C4-2B (cell line): ENCODE measurements around the gene STX1A.

ENCODE experiments used
- ZFX ChIP-seq: fragments of 450-650 bp; IDR thresholded peaks from 2 replicates; pipeline ENCODE4 v1.6.1; 2017
- TF ChIP-seq, protein P1 (sequence below): fragments of 450-650 bp; conservative IDR thresholded peaks from 2 replicates; pipeline ENCODE4 v1.5.1; 2017; ENCODE audit warnings: mild to moderate bottlenecking

DNA sequence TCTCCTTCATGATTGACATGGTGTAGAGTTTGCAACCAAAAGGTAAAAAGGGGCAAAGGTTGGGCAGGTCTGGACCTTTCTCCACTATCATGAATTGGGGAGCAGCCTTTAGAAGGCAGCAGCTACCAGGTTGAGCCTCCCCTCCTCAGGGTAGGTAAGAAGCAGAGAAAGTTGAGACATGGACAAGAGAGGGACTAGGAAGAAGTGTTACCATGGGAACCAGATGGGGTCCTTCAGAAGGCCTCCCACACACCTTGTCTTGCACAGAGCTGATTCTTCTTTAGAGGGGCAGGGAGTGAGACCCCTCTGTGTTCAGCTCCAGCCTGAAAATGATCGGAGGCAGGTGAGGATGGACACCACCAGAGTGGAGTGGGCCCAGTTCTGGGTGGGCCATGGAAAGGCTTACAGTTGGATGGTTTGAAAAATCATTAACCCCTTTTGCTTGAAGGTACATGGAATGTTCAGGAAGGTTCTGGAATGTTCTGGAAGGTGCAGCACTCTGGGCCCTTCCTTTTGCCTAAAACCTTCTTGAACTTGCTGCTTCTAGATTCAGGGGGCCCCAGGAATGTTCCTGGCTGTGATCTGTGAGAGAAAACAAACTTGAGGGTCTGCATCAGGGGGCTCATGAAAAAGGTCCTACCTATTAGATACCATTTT lies 44.9 kb downstream of the STX1A start:
- no peak for TF ChIP-seq ZFX
- TF ChIP-seq, protein P1, sequence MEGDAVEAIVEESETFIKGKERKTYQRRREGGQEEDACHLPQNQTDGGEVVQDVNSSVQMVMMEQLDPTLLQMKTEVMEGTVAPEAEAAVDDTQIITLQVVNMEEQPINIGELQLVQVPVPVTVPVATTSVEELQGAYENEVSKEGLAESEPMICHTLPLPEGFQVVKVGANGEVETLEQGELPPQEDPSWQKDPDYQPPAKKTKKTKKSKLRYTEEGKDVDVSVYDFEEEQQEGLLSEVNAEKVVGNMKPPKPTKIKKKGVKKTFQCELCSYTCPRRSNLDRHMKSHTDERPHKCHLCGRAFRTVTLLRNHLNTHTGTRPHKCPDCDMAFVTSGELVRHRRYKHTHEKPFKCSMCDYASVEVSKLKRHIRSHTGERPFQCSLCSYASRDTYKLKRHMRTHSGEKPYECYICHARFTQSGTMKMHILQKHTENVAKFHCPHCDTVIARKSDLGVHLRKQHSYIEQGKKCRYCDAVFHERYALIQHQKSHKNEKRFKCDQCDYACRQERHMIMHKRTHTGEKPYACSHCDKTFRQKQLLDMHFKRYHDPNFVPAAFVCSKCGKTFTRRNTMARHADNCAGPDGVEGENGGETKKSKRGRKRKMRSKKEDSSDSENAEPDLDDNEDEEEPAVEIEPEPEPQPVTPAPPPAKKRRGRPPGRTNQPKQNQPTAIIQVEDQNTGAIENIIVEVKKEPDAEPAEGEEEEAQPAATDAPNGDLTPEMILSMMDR: no peak
